K562 (cell line): ENCODE data around the gene FOXO3. TPM values are rescaled to one million over a fixed set of nuclear protein-coding genes. Genes with fewer than 3 reads are reported as not detected.

ENCODE experiments used
- ETV1 ChIP-seq: fragments of 450-650 bp; conservative IDR thresholded peaks from 2 replicates; pipeline ENCODE4 v1.6.1; 2016; ENCODE audit warnings: missing genetic modification characterization, control low read depth, low read depth, missing compliant biosample characterization
- FOS ChIP-seq: IDR thresholded peaks from 3 replicates; pipeline ENCODE4 v1.6.1; 2011; ENCODE audit not compliant: insufficient read length; ENCODE audit errors: extremely low read depth
- HSF4 ChIP-seq: fragments of 250-450 bp; sonication (Bioruptor Pico); IDR thresholded peaks from 2 replicates; pipeline ENCODE4 v2.1.2; 2022; ENCODE audit warnings: mild to moderate bottlenecking, moderate library complexity, borderline replicate concordance
- NFRKB ChIP-seq: fragments of 450-650 bp; IDR thresholded peaks from 2 replicates; pipeline ENCODE4 v1.6.1; 2016; ENCODE audit warnings: low read depth
- RBM22 ChIP-seq: fragments of 200-400 bp; formaldehyde crosslinking; IDR thresholded peaks from 2 replicates; pipeline ENCODE4 v1.6.1; 2018; ENCODE audit warnings: low read length, low read depth; ENCODE audit not compliant: poor library complexity, severe bottlenecking
- SMAD3 ChIP-seq: fragments of 450-650 bp; formaldehyde crosslinking; conservative IDR thresholded peaks from 2 replicates; pipeline ENCODE4 v1.4.0; 2020; ENCODE audit warnings: mild to moderate bottlenecking
- STAT5B ChIP-seq: fragments of 250-450 bp; sonication (Bioruptor Pico); IDR thresholded peaks from 2 replicates; pipeline ENCODE4 v1.8.0; 2021; ENCODE audit warnings: mild to moderate bottlenecking, inconsistent platforms
- TAF7 ChIP-seq: fragments of 450-650 bp; IDR thresholded peaks from 2 replicates; pipeline ENCODE4 v1.6.1; 2016; ENCODE audit warnings: missing genetic modification characterization, missing compliant biosample characterization
- ZFX ChIP-seq: sonication (generic); formaldehyde crosslinking; IDR thresholded peaks from 2 replicates; pipeline ENCODE4 v1.8.0; 2022; ENCODE audit warnings: mild to moderate bottlenecking, missing genetic modification reagents, moderate library complexity
- ZNF12 ChIP-seq: sonication (generic); formaldehyde crosslinking; IDR thresholded peaks from 2 replicates; pipeline ENCODE4 v1.4.0; 2020; ENCODE audit warnings: mild to moderate bottlenecking, missing genetic modification reagents
- ZNF217 ChIP-seq: sonication (generic); formaldehyde crosslinking; IDR thresholded peaks from 2 replicates; pipeline ENCODE4 v1.8.0; 2022; ENCODE audit warnings: mild to moderate bottlenecking, missing genetic modification reagents
- ZNF586 ChIP-seq: fragments of 450-650 bp; formaldehyde crosslinking; conservative IDR thresholded peaks from 2 replicates; pipeline ENCODE4 v1.4.0; 2020; ENCODE audit warnings: mild to moderate bottlenecking, moderate library complexity
- ZSCAN32 ChIP-seq: fragments of 450-650 bp; formaldehyde crosslinking; IDR thresholded peaks from 2 replicates; pipeline ENCODE4 v1.4.0; 2020; ENCODE audit warnings: mild to moderate bottlenecking, moderate library complexity
- polyA plus RNA-seq, 8 experiments: library from polyadenylated mRNA; depleted of rRNA in 4 of 8; stranded (reverse) in 5 of 8; unstranded in 3 of 8; fragments of >200 nt; fragmentation: Nextera tagmentation in 2 of 8; fragmentation: Illumina TruSeq in 1 of 8; extraction: Ambion mirVana in 2 of 8; extraction: Trizol in 1 of 8; gene quantifications; 2 replicates each; pipeline versions ENCODE4 v1.2.1 to v1.2.3, GENCODE V29; 2011 to 2014; ENCODE audit warnings: inconsistent platforms in 1 of 8, missing spikeins in 1 of 8
- total RNA-seq, 7 experiments: library from RNA; depleted of rRNA in 6 of 7; stranded (reverse); fragments of >200 nt in 6 of 7; fragmentation: Illumina TruSeq in 2 of 7; extraction: Trizol in 2 of 7; gene quantifications; 2 replicates each; pipeline versions ENCODE4 v1.2.1 to v1.2.3, GENCODE V29; 2011 to 2021; ENCODE audit warnings: low replicate concordance in 1 of 7
- TF ChIP-seq, protein P1 (sequence below): sonication (generic); formaldehyde crosslinking; IDR thresholded peaks from 2 replicates; pipeline ENCODE4 v1.8.1; 2022; ENCODE audit warnings: missing genetic modification reagents
- TF ChIP-seq, protein P2 (sequence below): fragments of 450-650 bp; IDR thresholded peaks from 2 replicates; pipeline ENCODE4 v1.6.1; 2016; ENCODE audit warnings: low read depth
- TF ChIP-seq, protein P3 (sequence below): fragments of 450-650 bp; IDR thresholded peaks from 2 replicates; pipeline ENCODE4 v1.6.1; 2014; ENCODE audit warnings: low read depth, mild to moderate bottlenecking, moderate library complexity, borderline replicate concordance
- TF ChIP-seq, protein P4 (sequence below): fragments of 250-450 bp; sonication (Bioruptor Pico); IDR thresholded peaks from 2 replicates; pipeline ENCODE4 v1.8.0; 2021; ENCODE audit warnings: borderline replicate concordance, mild to moderate bottlenecking, moderate library complexity; ENCODE audit not compliant: poor library complexity, severe bottlenecking

FOXO3 gene
- total and polyA plus RNA-seq, 9 of the 15 experiments (the other 6 are each of a cell fraction or from before 2014, with no cell fraction given) = 3.0 to 14.6 (median 6.0) TPM

DNA sequence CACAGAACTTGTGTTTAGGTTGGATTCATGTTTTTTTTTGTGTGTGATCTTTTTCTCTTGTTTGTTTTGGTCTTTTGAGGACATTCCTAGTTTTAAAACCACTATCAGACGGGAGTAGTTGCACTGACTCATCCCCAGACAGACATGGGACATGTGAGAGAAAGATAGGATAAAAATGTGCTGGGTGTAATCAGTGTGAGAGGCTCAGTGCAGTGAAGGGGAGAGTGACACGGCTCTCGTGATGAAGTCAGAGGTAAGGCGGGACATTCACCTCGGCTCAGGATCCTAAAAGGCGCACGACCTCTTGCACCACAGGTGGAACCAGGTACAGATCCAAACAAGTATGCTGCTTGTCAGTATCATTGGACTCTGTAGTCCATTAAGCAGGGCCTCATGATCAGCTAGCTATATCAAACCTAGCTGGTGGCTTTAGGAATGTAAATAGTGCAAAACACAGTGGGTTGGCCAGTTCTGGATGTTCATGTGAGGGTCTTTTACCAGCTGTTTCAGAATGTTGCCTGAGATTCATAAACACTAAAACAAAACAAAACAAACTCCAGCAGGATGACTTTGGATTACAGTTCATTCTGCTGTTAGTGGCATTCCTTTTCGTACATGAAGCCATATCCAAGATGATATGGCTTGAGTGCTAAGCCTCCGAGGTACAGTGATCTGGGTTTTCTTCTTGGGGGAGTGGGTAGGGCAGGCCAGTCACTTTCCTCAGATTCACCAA, 18.0 kb downstream of the FOXO3 start (continued):
- TF ChIP-seq, protein P1, sequence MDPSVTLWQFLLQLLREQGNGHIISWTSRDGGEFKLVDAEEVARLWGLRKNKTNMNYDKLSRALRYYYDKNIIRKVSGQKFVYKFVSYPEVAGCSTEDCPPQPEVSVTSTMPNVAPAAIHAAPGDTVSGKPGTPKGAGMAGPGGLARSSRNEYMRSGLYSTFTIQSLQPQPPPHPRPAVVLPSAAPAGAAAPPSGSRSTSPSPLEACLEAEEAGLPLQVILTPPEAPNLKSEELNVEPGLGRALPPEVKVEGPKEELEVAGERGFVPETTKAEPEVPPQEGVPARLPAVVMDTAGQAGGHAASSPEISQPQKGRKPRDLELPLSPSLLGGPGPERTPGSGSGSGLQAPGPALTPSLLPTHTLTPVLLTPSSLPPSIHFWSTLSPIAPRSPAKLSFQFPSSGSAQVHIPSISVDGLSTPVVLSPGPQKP (CRISPR knock-in tag) = no peak
- TF ChIP-seq, protein P2, sequence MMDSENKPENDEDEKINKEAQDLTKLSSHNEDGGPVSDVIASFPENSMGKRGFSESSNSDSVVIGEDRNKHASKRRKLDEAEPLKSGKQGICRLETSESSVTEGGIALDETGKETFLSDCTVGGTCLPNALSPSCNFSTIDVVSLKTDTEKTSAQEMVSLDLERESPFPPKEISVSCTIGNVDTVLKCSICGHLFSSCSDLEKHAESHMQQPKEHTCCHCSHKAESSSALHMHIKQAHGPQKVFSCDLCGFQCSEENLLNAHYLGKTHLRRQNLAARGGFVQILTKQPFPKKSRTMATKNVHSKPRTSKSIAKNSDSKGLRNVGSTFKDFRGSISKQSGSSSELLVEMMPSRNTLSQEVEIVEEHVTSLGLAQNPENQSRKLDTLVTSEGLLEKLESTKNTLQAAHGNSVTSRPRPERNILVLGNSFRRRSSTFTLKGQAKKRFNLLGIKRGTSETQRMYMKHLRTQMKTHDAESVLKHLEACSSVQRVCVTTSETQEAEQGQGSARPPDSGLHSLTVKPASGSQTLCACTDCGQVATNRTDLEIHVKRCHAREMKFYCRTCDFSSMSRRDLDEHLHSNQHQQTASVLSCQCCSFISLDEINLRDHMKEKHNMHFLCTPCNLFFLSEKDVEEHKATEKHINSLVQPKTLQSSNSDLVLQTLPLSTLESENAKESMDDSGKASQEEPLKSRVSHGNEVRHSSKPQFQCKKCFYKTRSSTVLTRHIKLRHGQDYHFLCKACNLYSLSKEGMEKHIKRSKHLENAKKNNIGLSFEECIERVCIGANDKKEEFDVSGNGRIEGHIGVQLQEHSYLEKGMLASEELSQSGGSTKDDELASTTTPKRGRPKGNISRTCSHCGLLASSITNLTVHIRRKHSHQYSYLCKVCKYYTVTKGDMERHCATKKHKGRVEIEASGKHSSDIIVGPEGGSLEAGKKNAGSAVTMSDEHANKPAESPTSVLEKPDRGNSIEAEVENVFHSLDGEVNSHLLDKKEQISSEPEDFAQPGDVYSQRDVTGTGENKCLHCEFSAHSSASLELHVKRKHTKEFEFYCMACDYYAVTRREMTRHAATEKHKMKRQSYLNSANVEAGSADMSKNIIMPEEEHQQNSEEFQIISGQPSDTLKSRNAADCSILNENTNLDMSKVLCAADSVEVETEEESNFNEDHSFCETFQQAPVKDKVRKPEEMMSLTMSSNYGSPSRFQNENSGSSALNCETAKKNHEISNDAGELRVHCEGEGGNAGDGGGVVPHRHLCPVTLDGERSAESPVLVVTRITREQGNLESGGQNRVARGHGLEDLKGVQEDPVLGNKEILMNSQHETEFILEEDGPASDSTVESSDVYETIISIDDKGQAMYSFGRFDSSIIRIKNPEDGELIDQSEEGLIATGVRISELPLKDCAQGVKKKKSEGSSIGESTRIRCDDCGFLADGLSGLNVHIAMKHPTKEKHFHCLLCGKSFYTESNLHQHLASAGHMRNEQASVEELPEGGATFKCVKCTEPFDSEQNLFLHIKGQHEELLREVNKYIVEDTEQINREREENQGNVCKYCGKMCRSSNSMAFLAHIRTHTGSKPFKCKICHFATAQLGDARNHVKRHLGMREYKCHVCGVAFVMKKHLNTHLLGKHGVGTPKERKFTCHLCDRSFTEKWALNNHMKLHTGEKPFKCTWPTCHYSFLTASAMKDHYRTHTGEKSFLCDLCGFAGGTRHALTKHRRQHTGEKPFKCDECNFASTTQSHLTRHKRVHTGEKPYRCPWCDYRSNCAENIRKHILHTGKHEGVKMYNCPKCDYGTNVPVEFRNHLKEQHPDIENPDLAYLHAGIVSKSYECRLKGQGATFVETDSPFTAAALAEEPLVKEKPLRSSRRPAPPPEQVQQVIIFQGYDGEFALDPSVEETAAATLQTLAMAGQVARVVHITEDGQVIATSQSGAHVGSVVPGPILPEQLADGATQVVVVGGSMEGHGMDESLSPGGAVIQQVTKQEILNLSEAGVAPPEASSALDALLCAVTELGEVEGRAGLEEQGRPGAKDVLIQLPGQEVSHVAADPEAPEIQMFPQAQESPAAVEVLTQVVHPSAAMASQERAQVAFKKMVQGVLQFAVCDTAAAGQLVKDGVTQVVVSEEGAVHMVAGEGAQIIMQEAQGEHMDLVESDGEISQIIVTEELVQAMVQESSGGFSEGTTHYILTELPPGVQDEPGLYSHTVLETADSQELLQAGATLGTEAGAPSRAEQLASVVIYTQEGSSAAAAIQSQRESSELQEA = no peak
- TF ChIP-seq ZNF586 (CRISPR knock-in tag) (no peak), HSF4 (no peak), FOS (peak; percentile 38), NFRKB (no peak; the same call in 1 of the 2 replicates), TAF7 (no peak), ETV1 (no peak), ZNF12 (no peak), ZSCAN32 (no peak), SMAD3 (CRISPR knock-in tag) (0 out of 2 replicates have a peak, but pooled peaks have one; percentile 26), RBM22 (no peak), ZNF217 (CRISPR knock-in tag) (no peak), ZFX (CRISPR knock-in tag) (no peak), STAT5B (CRISPR knock-in tag) (no peak)
- TF ChIP-seq, protein P3, sequence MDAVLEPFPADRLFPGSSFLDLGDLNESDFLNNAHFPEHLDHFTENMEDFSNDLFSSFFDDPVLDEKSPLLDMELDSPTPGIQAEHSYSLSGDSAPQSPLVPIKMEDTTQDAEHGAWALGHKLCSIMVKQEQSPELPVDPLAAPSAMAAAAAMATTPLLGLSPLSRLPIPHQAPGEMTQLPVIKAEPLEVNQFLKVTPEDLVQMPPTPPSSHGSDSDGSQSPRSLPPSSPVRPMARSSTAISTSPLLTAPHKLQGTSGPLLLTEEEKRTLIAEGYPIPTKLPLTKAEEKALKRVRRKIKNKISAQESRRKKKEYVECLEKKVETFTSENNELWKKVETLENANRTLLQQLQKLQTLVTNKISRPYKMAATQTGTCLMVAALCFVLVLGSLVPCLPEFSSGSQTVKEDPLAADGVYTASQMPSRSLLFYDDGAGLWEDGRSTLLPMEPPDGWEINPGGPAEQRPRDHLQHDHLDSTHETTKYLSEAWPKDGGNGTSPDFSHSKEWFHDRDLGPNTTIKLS = 0 out of 2 replicates have a peak, but pooled peaks have one; percentile 37
- TF ChIP-seq, protein P4, sequence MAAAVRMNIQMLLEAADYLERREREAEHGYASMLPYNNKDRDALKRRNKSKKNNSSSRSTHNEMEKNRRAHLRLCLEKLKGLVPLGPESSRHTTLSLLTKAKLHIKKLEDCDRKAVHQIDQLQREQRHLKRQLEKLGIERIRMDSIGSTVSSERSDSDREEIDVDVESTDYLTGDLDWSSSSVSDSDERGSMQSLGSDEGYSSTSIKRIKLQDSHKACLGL (CRISPR knock-in tag) = no peak
